ENCODE results near the gene TMEM131L.
A peak's percentile ranks its signal among the peaks of the same experiment; 100 is the strongest.

Gene TMEM131L

GRCh38 chr4:153521999-153522801 lies 56.0 kb downstream of the TMEM131L start:
- DNase-seq (ENCODE audit: low read depth in 2 of 2): peak; percentile 41 to 54

DNA sequence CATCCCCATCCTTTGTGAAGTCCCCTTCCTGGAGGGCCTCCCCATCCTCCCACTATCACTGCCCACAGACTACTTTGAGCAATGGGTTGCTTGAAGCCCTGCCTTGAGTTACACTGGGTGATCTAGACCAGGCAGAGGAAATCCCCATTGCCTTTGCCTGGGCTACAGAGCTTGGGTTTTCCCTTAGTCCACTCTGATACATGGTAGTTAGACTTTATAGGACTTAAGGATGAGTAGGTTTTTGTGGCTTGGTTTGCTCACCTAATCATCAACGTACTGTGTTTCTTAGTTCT lies 56.6 kb downstream of the TMEM131L start:
- DNase-seq (ENCODE audit: low read depth in 2 of 2): peak in 1 of 2 donors; percentile 43

DNA sequence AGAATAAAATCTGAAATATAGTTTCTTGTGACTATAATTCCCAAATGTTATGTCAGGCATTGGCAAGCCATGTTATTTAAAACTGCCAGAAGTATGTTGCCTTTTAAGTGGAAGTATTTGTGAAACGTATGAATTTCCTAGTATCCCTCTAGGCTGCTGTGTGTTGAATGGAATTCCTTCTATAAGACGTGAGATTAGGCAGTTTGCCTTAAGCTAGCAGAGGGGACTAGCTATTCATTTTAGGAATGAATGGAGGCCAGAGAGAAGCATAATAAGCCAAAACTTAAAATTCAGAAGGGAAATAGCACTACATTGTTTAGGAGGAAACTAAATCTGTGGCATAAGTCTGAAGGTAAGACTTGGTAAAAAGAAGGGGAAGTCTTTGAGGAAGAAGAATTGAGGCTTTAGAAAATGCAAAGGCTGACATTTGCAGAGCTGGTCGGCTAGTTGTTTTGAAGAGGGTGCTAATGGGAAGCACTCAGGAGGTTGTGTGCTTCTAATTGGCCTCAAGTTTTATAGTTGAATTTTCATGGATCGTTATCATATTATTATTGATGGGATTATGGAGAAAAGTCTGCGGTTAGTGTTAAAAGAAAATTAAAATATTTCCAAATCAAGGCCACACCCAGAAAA lies 57.1 kb downstream of the TMEM131L start:
- no peak for DNase-seq (ENCODE audit: low read depth in 2 of 2)

GRCh38 chr4:153523941-153524386 lies 57.8 kb downstream of the TMEM131L start:
- DNase-seq (ENCODE audit: low read depth in 2 of 2): no peak

DNA sequence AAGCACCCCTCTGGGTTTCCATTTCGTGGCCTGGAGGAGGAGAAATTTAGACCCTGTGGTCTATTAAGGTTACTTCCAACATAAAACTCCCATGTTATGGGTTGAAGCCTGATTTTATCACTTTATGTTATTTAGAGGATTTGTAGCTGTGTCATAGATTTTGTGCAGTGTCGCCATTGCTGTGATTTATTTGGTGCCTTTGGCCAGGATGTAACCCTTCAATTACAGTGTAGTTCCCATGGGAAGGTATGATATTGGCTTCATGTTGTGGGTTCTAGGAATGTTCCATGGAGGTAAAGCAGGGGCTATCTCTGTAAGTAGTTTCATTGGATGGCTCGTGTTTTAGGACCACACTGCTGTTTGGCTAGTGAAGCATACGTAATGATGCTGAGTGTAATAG lies 58.5 kb downstream of the TMEM131L start:
- DNase-seq (ENCODE audit: low read depth in 2 of 2): no peak

- no peak for DNase-seq (ENCODE audit: low read depth in 2 of 2)
These were observed 61.5 kb downstream of the TMEM131L start for GRCh38 chr4:153527690-153528089.

- DNase-seq (ENCODE audit: low read depth in 2 of 2): no peak
These were observed 62.7 kb downstream of the TMEM131L start for GRCh38 chr4:153528705-153529485.

DNA sequence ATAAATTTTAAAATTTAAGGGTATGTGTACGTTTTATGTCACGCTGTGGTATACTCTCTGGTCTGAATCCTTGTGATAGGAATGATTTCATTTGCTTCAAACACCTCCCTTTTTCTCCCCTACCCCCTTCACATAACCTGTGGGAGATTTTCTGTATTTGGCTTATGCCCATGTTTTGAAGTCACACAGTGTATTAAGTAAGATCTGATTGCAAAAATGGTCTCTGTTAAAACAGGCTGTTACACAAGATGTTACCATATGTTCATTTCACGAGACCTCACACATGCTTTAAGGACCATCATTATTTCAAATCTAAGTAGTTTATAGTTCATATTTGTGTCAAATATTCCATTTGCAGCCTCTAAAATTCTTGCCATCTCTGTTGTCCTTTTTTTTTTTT lies 63.5 kb downstream of the TMEM131L start:
- no peak for DNase-seq (ENCODE audit: low read depth in 2 of 2)

- DNase-seq (ENCODE audit: low read depth in 2 of 2): no peak
These were observed 64.3 kb downstream of the TMEM131L start for GRCh38 chr4:153530284-153530999.

- no peak for DNase-seq (ENCODE audit: low read depth in 2 of 2)
These were observed 64.8 kb downstream of the TMEM131L start for GRCh38 chr4:153531000-153531358.

DNA sequence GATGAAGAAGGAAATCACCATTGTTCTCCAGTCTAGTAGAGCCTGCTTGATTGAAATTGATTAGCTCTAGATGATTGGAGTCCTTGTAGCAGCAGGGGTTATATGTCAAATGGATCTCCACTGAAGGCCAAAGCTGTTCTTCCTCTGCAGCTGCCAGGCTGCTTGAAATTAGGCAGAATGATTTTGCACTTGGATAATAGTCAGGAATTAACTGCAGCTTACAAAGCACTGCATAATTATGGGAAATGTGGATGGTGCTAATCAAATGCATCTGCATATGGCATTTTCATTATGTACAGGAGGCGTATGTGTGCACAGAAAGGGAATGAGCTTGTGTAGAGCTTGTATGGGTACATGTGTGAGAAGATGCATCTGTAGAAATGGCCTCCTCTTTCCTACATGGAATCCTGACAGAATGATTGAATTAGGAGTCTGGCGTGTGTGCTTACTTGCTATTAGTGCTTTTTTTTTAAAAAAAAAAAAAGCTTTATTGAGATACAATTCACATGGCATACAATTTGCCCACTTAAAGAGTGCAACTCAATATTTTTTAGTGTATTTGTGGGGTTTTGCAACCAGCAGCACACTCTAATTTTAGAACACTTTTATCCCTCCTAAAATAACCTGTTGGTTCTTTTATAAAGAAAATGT lies 65.9 kb downstream of the TMEM131L start:
- DNase-seq (ENCODE audit: low read depth in 2 of 2): no peak

GRCh38 chr4:153532636-153533035 lies 66.5 kb downstream of the TMEM131L start:
- no peak for DNase-seq (ENCODE audit: low read depth in 2 of 2)

GRCh38 chr4:153533387-153533786 lies 67.2 kb downstream of the TMEM131L start:
- DNase-seq (ENCODE audit: low read depth in 2 of 2): no peak

GRCh38 chr4:153534792-153535629 lies 68.9 kb downstream of the TMEM131L start:
- DNase-seq (ENCODE audit: low read depth in 2 of 2): no peak

GRCh38 chr4:153535772-153536513 lies 69.8 kb downstream of the TMEM131L start:
- DNase-seq (ENCODE audit: low read depth in 2 of 2): no peak

GRCh38 chr4:153537493-153537960 lies 71.4 kb downstream of the TMEM131L start:
- no peak for DNase-seq (ENCODE audit: low read depth in 2 of 2)

- no peak for DNase-seq (ENCODE audit: low read depth in 2 of 2)
These were observed 72.6 kb downstream of the TMEM131L start for GRCh38 chr4:153538487-153539357.

DNA sequence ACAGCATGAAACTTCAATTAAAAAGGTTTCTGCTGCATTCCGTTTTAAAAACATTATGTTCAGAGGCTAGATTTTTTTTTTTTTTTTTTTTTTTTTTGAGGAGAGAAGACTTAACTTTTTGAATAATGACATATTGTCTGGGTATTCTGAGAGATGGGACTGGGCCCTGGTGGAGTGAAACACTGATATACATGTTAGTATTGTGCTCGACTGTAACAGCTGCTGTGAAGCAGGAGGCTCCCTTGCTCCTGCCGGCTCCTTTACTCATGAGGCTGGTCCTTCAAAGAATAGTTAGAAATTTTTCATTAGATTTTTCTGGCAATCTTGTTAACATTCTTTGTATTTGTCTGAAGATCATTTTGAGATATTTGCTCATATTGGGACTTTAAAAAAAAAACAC lies 73.3 kb downstream of the TMEM131L start:
- DNase-seq (ENCODE audit: low read depth in 2 of 2): no peak

Data from stimulated activated CD4-positive, alpha-beta T cell treated with anti-CD3 and anti-CD28 coated beads, Interleukin-4, amount 100 ng/mL, for 48 hours (primary cell).